Lower lobe of right lung (tissue), 2 donors: ENCODE results near the gene JARID2. TPM values are rescaled to one million over a fixed set of nuclear protein-coding genes. Genes with fewer than 3 reads are reported as not detected.
A peak's percentile ranks its signal among the peaks of the same experiment; 100 is the strongest.

Source experiments
- ATAC-seq, 2 donors: fragments of 200-7000 bp; cut with Tn5 transposase; one replicate each; pipeline ENCODE4 v1.9.1; 2020 to 2022; ENCODE audit warnings: mild to moderate bottlenecking in 2 of 2, moderate library complexity in 2 of 2
- DNase-seq: peaks from one replicate; pipeline ENCODE4 v3.0.0-alpha.2; 2020
- H3K27ac ChIP-seq: fragments of 200-600 bp; one replicate; pipeline ENCODE4 v1.8.0; 2022
- H3K27me3 ChIP-seq: fragments of 200-600 bp; one replicate; pipeline ENCODE4 v1.8.0; 2022; ENCODE audit warnings: low read depth
- H3K36me3 ChIP-seq: fragments of 200-600 bp; one replicate; pipeline ENCODE4 v1.8.0; 2022; ENCODE audit warnings: mild to moderate bottlenecking
- H3K4me1 ChIP-seq: fragments of 200-600 bp; one replicate; pipeline ENCODE4 v1.8.0; 2022
- H3K4me3 ChIP-seq: fragments of 200-600 bp; one replicate; pipeline ENCODE4 v1.8.0; 2022; ENCODE audit warnings: mild to moderate bottlenecking
- H3K9me3 ChIP-seq: fragments of 200-600 bp; one replicate; pipeline ENCODE4 v1.8.0; 2022
- CTCF ChIP-seq: fragments of 200-600 bp; IDR thresholded peaks from one replicate; pipeline ENCODE4 v1.8.0; 2022; ENCODE audit warnings: antibody characterized with exemption, mild to moderate bottlenecking
- intact Hi-C: fragments of 100-400 bp; cut with DNase I; formaldehyde crosslinking; loops from one replicate; pipeline ENCODE4 v1.11.0; 2022
- total RNA-seq: library from RNA; stranded (reverse); fragmentation: NEBNext Ultra II Directional; extraction: Animal tissue kit (Norgen Biotek cat#: 25700); gene quantifications from one replicate; pipeline ENCODE4 v1.2.1, GENCODE V29; 2021
- donor health status: DM: no; HTN: yes; CAD: no; lungs with severe emphysema.

The JARID2 gene
- total RNA-seq, 1 donor from 2014 or later = 16.0 TPM

DNA sequence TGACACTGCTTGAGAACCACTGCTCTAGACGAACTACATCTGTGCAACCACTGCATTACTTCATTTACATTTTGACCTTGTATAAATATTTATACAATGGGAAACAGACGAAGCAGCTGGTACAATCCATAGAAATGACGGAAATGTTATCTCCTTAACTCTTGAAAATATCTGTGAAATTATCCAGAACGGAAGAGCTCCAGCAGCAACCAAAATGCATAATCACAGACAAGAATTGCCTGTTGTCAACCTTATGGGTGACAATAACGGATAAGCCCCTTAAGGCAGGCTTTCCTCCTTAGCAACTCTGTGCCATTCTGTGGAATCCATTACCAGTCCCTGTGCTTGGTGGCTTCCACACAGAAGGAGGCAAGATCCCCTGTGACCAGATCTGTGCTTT lies 301.5 kb downstream of the JARID2 start:
- H3K4me1 ChIP-seq = peaks cover 37% of the 10 kb centered on the region
- no peaks in the 10 kb centered on the region for H3K36me3 ChIP-seq
- intact Hi-C loops = no loop called here
- H3K9me3 ChIP-seq = peaks cover 7% of the 10 kb centered on the region
- H3K27me3 ChIP-seq = no peaks in the 10 kb centered on the region
- ATAC-seq = no peak
- no peak for TF ChIP-seq CTCF
- no peak overlapping the region for H3K27ac ChIP-seq
- DNase-seq = no peak
- no peak overlapping the region for H3K4me3 ChIP-seq

DNA sequence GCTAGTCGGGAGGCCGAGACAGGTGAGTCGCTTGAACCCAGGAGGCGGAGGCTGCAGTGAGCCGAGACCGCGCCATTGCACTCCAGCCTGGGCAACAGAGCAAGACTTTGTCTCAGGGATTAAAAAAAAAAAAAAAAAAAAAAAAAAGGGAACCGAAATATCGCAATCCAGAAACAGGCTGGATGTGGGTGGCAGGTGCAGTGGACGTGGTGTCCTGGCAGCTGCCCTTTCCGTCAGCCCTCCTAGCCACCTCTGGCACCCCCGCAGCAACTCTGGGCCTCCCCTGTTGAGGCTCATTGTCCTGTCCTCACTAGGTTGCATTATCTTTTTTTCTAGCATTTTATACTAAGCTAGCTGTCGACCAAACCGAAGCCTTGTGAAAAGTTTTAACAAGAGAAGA lies 303.5 kb downstream of the JARID2 start:
- Histone ChIP-seq H3K4me3 (no peak overlapping the region), H3K9me3 (no peaks in the 10 kb centered on the region), H3K4me1 (peaks cover 39% of the 10 kb centered on the region), H3K27me3 (no peaks in the 10 kb centered on the region), H3K27ac (no peak overlapping the region), H3K36me3 (no peaks in the 10 kb centered on the region)
- TF ChIP-seq CTCF = no peak
- no peak for ATAC-seq
- intact Hi-C loops = no loop called here
- no peak for DNase-seq

- H3K9me3 ChIP-seq = no peaks in the 10 kb centered on the region
Observed at GRCh38 chr6:15550546-15551123, 304.8 kb downstream of the JARID2 start.

DNA sequence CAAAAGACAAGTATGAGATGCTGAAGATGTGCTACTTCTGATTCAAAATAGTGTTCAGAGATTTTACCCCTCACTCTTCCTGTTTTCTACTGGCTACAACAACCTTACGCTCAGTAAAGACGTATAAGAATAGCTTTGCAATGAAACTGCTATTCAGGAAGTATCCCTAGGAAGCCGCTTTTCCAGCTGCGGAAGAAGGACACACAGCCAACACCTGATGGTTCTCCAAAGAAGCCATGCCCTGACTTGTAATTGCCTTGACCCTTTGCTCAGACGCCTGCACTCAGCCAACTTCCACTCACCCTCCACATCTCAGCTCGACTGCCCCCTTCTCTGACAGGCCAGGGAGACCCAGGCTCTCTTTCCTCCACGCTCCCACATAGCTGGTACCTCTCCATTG lies 305.4 kb downstream of the JARID2 start:
- Histone ChIP-seq H3K9me3 (no peaks in the 10 kb centered on the region), H3K4me3 (no peak overlapping the region), H3K27me3 (no peaks in the 10 kb centered on the region), H3K27ac (peak overlapping the region; percentile 5), H3K36me3 (no peaks in the 10 kb centered on the region), H3K4me1 (peaks cover 31% of the 10 kb centered on the region)
- intact Hi-C loops = no loop called here
- no peak for ATAC-seq
- no peak for DNase-seq
- no peak for TF ChIP-seq CTCF

More at GRCh38 chr6:15550546-15551123, 304.8 kb downstream of the JARID2 start:
- no peak overlapping the region for H3K27ac ChIP-seq
- H3K36me3 ChIP-seq = no peaks in the 10 kb centered on the region
- peaks cover 35% of the 10 kb centered on the region for H3K4me1 ChIP-seq
- no peak for DNase-seq
- H3K4me3 ChIP-seq = no peak overlapping the region
- H3K27me3 ChIP-seq = no peaks in the 10 kb centered on the region
- intact Hi-C loops = no loop called here
- ATAC-seq = no peak
- TF ChIP-seq CTCF = no peak

GRCh38 chr6:15551798-15552197 lies 305.9 kb downstream of the JARID2 start:
- intact Hi-C loops = no loop called here
- peak; percentile 41 to 55 for ATAC-seq
- DNase-seq = no peak
- Histone ChIP-seq H3K4me3 (no peak overlapping the region), H3K27me3 (no peaks in the 10 kb centered on the region), H3K4me1 (peaks cover 31% of the 10 kb centered on the region), H3K27ac (peak overlapping the region; percentile 5), H3K36me3 (no peaks in the 10 kb centered on the region), H3K9me3 (no peaks in the 10 kb centered on the region)
- no peak for TF ChIP-seq CTCF
